Fibroblast of lung (primary cell): ENCODE data around the gene TBC1D8. TPM values are rescaled to one million over a fixed set of nuclear protein-coding genes. Genes with fewer than 3 reads are reported as not detected.

Experiments used
- DNase-seq, 2 donors: peaks; one replicate each; pipeline versions ENCODE4 v3.0.0 to v3.0.0-alpha.2; 2010; ENCODE audit warnings: low read depth in 2 of 2
- H2AFZ ChIP-seq: 2 replicates; pipeline ENCODE4 v1.5.1; 2012; ENCODE audit warnings: low read length, control low read depth, inconsistent platforms
- H3K27ac ChIP-seq: 2 replicates; pipeline ENCODE4 v1.5.1; 2011; ENCODE audit warnings: low read length, control low read depth; ENCODE audit not compliant: insufficient read depth
- H3K27me3 ChIP-seq: 2 replicates; pipeline ENCODE4 v1.5.1; 2011; ENCODE audit warnings: mild to moderate bottlenecking, low read length; ENCODE audit not compliant: control insufficient read depth, insufficient read depth
- H3K36me3 ChIP-seq: 2 replicates; pipeline ENCODE4 v1.5.1; 2011; ENCODE audit warnings: low read length; ENCODE audit not compliant: control insufficient read depth, insufficient read depth
- H3K4me1 ChIP-seq: 2 replicates; pipeline ENCODE4 v1.5.1; 2011; ENCODE audit warnings: low read length; ENCODE audit not compliant: control insufficient read depth, insufficient read depth; ENCODE audit errors: extremely low read depth
- H3K4me2 ChIP-seq: 2 replicates; pipeline ENCODE4 v1.5.1; 2011; ENCODE audit warnings: low read length, control low read depth; ENCODE audit not compliant: insufficient read depth; ENCODE audit errors: extremely low read depth
- H3K4me3 ChIP-seq, 4 experiments: fragments of 200-600 bp in 1 of 4; sonication (generic) in 1 of 4; replicated peaks in 1 of 4; 2 replicates each; pipeline ENCODE4 v1.5.1; 2011 to 2016; ENCODE audit warnings: low read length in 4 of 4, low read depth in 3 of 4, mild to moderate bottlenecking in 3 of 4, control low read depth in 2 of 4, inconsistent platforms in 1 of 4, mixed read lengths in 1 of 4; ENCODE audit not compliant: insufficient read depth in 1 of 4; ENCODE audit errors: control extremely low read depth in 1 of 4
- H3K79me2 ChIP-seq: 2 replicates; pipeline ENCODE4 v1.5.1; 2012; ENCODE audit warnings: mild to moderate bottlenecking, low read length, inconsistent platforms; ENCODE audit not compliant: control insufficient read depth, insufficient read depth
- H3K9ac ChIP-seq: 2 replicates; pipeline ENCODE4 v1.5.1; 2011; ENCODE audit warnings: mild to moderate bottlenecking, low read length, control low read depth; ENCODE audit not compliant: insufficient read depth
- H3K9me3 ChIP-seq: 2 replicates; pipeline ENCODE4 v1.5.1; 2012; ENCODE audit warnings: low read depth, low read length; ENCODE audit not compliant: control insufficient read depth, insufficient read depth
- H4K20me1 ChIP-seq: 2 replicates; pipeline ENCODE4 v1.5.1; 2011; ENCODE audit warnings: low read length; ENCODE audit not compliant: control insufficient read depth, insufficient read depth; ENCODE audit errors: extremely low read depth
- CTCF ChIP-seq, 2 donors: IDR thresholded peaks in 1 of 2; conservative IDR thresholded peaks in 1 of 2; 1 replicate in 1 of 2; 2 replicates in 1 of 2; pipeline ENCODE4 v1.5.1; 2011 to 2012; ENCODE audit warnings: low read length in 2 of 2, control low read depth in 1 of 2, inconsistent platforms in 1 of 2, low read depth in 1 of 2, mild to moderate bottlenecking in 1 of 2
- EZH2 ChIP-seq: IDR thresholded peaks from 2 replicates; pipeline ENCODE4 v1.5.1; 2012; ENCODE audit warnings: low read length, control low read depth, mild to moderate bottlenecking; ENCODE audit errors: missing control alignments
- polyA plus RNA-seq, 2 donors: library from polyadenylated mRNA; depleted of rRNA in 1 of 2; stranded (reverse) in 1 of 2; unstranded in 1 of 2; fragments of >200 nt; gene quantifications; 2 replicates each; pipeline ENCODE4 v1.2.1, GENCODE V29; 2011 to 2012; ENCODE audit warnings: missing spikeins in 1 of 2
- total RNA-seq: library from RNA; depleted of rRNA; stranded (reverse); fragments of >200 nt; gene quantifications from 2 replicates; pipeline ENCODE4 v1.2.1, GENCODE V29; 2014

The TBC1D8 gene
- total and polyA plus RNA-seq, 2 donors (not counting 1 experiment from before 2014, with no cell fraction given) = 3.8 to 5.4 TPM

DNA sequence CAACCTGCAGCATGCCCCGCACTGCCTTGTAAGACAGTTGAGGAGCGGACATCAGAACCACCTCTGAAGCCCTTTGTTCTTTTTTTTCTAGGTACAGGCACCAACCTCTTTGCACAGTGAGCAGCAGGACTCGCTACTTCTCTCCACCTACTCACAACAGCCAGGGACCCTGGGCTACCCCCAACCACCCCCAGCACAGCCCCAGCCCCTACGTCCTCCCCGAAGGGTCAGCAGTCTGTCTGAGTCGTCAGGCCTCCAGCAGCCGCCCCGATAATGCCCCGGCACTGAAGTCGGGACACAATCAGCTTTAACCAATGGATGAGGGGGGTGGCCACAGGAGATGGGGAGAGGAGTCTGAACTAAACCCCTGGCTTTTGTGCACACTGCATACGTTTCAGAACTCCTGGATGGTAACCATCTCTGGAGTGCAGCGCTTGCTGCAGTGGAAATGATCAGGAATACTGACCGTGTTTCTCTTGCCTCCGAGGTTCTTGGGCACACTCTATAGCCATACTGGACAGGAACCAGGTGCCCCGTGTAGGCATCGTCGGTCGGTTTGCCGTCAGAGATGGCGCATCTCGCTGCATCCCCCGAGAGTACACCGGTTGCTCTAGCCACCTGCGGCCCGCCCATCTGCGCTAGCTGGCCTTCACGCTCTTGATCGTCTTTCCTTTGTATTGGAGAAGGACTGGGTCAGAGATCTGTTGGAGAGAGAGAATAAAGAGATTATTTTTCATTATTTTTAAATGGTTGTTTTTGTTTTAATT lies 155.7 kb downstream of the TBC1D8 start:
- H3K4me2 ChIP-seq = no peak overlapping the region
- H3K4me1 ChIP-seq = no peaks in the 10 kb centered on the region
- no peaks in the 10 kb centered on the region for H3K27me3 ChIP-seq
- H3K9ac ChIP-seq = no peak overlapping the region
- no peaks in the 10 kb centered on the region for H3K79me2 ChIP-seq
- H3K4me3 ChIP-seq = no peak overlapping the region
- H3K27ac ChIP-seq = no peak overlapping the region
- H3K9me3 ChIP-seq = no peaks in the 10 kb centered on the region
- H2AFZ ChIP-seq = no peak overlapping the region
- no peaks in the 10 kb centered on the region for H3K36me3 ChIP-seq
- no peaks in the 10 kb centered on the region for H4K20me1 ChIP-seq
- no peak for DNase-seq
- TF ChIP-seq CTCF (conservative IDR thresholded peaks at IDR 0.05 in 1 of 2, IDR thresholded peaks at IDR 0.05 in 1 of 2; ENCODE audit: low read depth in 1 of 2, low read length in 2 of 2) (no peak), EZH2 (no peak)

- H3K9ac ChIP-seq = no peak overlapping the region
- no peak for TF ChIP-seq CTCF (conservative IDR thresholded peaks at IDR 0.05 in 1 of 2, IDR thresholded peaks at IDR 0.05 in 1 of 2; ENCODE audit: low read depth in 1 of 2, low read length in 2 of 2)
- H3K27me3 ChIP-seq = no peaks in the 10 kb centered on the region
- no peaks in the 10 kb centered on the region for H4K20me1 ChIP-seq
- H3K79me2 ChIP-seq = no peaks in the 10 kb centered on the region
- H3K4me2 ChIP-seq = no peak overlapping the region
- H3K4me1 ChIP-seq = no peaks in the 10 kb centered on the region
- no peak overlapping the region for H3K4me3 ChIP-seq
- no peak overlapping the region for H2AFZ ChIP-seq
- H3K36me3 ChIP-seq = no peaks in the 10 kb centered on the region
- DNase-seq = no peak
- H3K27ac ChIP-seq = no peak overlapping the region
- no peaks in the 10 kb centered on the region for H3K9me3 ChIP-seq
Observed at GRCh38 chr2:100993294-100993693, 157.9 kb downstream of the TBC1D8 start.

DNA sequence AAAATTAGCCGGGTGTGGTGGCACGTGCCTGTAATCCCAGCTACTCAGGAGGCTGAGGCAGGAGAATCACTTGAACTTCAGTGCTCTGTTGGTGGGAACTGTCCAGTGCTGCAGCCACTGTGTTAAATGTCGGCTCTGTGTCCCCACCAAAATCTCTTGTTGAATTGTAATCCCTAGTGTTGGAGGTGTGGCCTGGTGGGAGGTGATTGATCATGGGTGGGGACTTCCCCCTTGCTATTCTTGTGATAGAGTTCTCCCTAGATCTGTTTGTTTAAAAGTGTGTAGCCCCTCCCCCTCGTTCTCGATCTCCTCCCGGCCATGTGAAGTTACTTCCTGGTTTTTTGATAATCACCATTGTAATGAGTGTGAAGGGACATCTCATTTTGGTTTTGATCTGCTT lies 158.9 kb downstream of the TBC1D8 start:
- no peaks in the 10 kb centered on the region for H3K9me3 ChIP-seq
- no peak overlapping the region for H3K9ac ChIP-seq
- no peak for DNase-seq
- no peak overlapping the region for H3K4me2 ChIP-seq
- H3K27me3 ChIP-seq = no peaks in the 10 kb centered on the region
- no peak overlapping the region for H3K4me3 ChIP-seq
- H3K27ac ChIP-seq = no peak overlapping the region
- no peaks in the 10 kb centered on the region for H3K79me2 ChIP-seq
- no peaks in the 10 kb centered on the region for H3K36me3 ChIP-seq
- no peaks in the 10 kb centered on the region for H4K20me1 ChIP-seq
- H2AFZ ChIP-seq = no peak overlapping the region
- TF ChIP-seq EZH2 (no peak), CTCF (conservative IDR thresholded peaks at IDR 0.05 in 1 of 2, IDR thresholded peaks at IDR 0.05 in 1 of 2; ENCODE audit: low read depth in 1 of 2, low read length in 2 of 2) (no peak)
- H3K4me1 ChIP-seq = no peaks in the 10 kb centered on the region
